HL-60 (cell line): ENCODE data around the gene DDC.
"Not testable (repeated sequence)": the region's sequence is repeated elsewhere in the genome, so short reads cannot be mapped to it uniquely, and the experiment has no call there.

Source experiments
- DNase-seq, 2 experiments: peaks; one replicate each; pipeline ENCODE4 v3.0.0-alpha.2; 2010 to 2020; ENCODE audit warnings: low read depth in 1 of 2, low spot score in 1 of 2
- H3K27ac ChIP-seq: fragments of 250-450 bp; sonication (Bioruptor Pico); replicated peaks from 2 replicates; pipeline ENCODE4 v1.5.1; 2020; ENCODE audit warnings: mild to moderate bottlenecking, moderate library complexity
- H3K27me3 ChIP-seq: fragments of 250-450 bp; sonication (Bioruptor Pico); 2 replicates; pipeline ENCODE4 v1.5.1; 2021; ENCODE audit warnings: mild to moderate bottlenecking, moderate library complexity; ENCODE audit not compliant: insufficient read depth, poor library complexity, severe bottlenecking
- H3K4me3 ChIP-seq: replicated peaks from 2 replicates; pipeline ENCODE4 v1.5.1; 2011; ENCODE audit warnings: mild to moderate bottlenecking, control low read depth, low read length; ENCODE audit not compliant: insufficient read depth
- GABPA ChIP-seq: IDR thresholded peaks from 2 replicates; pipeline ENCODE4 v1.6.1; 2012; ENCODE audit warnings: low read depth
- POLR2AphosphoS5 ChIP-seq: IDR thresholded peaks from 2 replicates; pipeline ENCODE4 v1.6.1; 2012; ENCODE audit warnings: low read depth
- REST ChIP-seq: IDR thresholded peaks from 2 replicates; pipeline ENCODE4 v1.6.1; 2012; ENCODE audit warnings: low read depth; ENCODE audit not compliant: insufficient replicate concordance
- SPI1 ChIP-seq: IDR thresholded peaks from 2 replicates; pipeline ENCODE4 v1.6.1; 2012; ENCODE audit warnings: low read depth, mild to moderate bottlenecking, borderline replicate concordance
- TF ChIP-seq, protein P1 (sequence below): IDR thresholded peaks from one replicate; pipeline ENCODE4 v1.5.1; 2011; ENCODE audit warnings: low read length, control low read depth, inconsistent platforms; ENCODE audit not compliant: insufficient read depth

DDC gene

GRCh38 chr7:50584793-50585408 lies 19.7 kb upstream of the DDC start:
- DNase-seq = no peak
- no peak overlapping the region for H3K27ac ChIP-seq

DNA sequence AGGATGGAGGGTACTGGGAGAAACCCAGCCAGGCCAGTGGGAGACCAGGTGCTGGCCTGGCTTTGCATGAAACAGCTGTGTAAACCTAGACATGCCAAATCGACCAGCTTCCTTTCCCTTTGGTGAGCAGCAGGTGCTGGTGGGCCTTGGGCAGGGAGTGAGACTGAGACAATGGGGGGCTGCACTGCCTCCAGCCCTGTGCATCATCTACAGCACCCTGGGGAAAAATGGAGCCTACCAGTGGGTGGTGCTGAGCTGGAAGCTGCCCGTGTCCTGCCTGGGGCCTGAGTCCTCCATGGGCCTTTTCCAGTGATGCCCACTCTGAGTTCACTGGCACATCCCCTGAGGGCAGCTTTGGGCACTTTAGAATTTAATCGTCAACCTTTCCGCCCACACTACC lies 19.2 kb upstream of the DDC start:
- Histone ChIP-seq H3K4me3 (no peak overlapping the region), H3K27ac (no peak overlapping the region), H3K27me3 (no peaks in the 10 kb centered on the region)
- DNase-seq = no peak
- no peak for TF ChIP-seq GABPA
- TF ChIP-seq, protein P1, sequence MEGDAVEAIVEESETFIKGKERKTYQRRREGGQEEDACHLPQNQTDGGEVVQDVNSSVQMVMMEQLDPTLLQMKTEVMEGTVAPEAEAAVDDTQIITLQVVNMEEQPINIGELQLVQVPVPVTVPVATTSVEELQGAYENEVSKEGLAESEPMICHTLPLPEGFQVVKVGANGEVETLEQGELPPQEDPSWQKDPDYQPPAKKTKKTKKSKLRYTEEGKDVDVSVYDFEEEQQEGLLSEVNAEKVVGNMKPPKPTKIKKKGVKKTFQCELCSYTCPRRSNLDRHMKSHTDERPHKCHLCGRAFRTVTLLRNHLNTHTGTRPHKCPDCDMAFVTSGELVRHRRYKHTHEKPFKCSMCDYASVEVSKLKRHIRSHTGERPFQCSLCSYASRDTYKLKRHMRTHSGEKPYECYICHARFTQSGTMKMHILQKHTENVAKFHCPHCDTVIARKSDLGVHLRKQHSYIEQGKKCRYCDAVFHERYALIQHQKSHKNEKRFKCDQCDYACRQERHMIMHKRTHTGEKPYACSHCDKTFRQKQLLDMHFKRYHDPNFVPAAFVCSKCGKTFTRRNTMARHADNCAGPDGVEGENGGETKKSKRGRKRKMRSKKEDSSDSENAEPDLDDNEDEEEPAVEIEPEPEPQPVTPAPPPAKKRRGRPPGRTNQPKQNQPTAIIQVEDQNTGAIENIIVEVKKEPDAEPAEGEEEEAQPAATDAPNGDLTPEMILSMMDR = no peak
- no peak for TF ChIP-seq REST
- no peak for TF ChIP-seq POLR2AphosphoS5
- no peak for TF ChIP-seq SPI1

More at GRCh38 chr7:50584793-50585408, 19.7 kb upstream of the DDC start:
- H3K4me3 ChIP-seq = no peak overlapping the region
- H3K27me3 ChIP-seq = no peaks in the 10 kb centered on the region
- TF ChIP-seq GABPA = no peak
- no peak for TF ChIP-seq SPI1
- TF ChIP-seq, protein P1 = no peak
- no peak for TF ChIP-seq REST
- TF ChIP-seq POLR2AphosphoS5 = no peak

- H3K27me3 ChIP-seq, H3K27ac ChIP-seq, H3K4me3 ChIP-seq, DNase-seq: not testable (repeated sequence)
These were observed 18.1 kb upstream of the DDC start for GRCh38 chr7:50583295-50583694.

DNA sequence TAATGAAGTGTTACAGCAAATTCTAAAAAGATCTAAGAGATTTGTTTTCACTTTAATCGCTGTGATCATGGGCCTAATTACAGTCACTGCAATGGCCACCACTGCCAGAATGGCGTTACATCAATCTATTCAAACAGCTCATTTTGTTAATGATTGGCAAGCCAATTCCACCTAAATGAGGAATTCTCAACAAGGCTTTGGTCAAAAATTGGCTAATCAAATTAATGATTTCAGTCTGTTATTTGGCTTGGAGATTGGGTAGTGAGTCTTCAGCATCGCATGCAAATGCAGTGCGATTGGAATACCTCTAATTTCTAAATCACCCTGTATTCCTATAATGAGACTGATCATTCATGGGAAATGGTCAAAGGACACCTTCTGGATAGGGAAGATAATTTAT lies 17.1 kb upstream of the DDC start:
- H3K27me3 ChIP-seq, DNase-seq, H3K4me3 ChIP-seq, H3K27ac ChIP-seq: not testable (repeated sequence)

- DNase-seq, H3K27me3 ChIP-seq, H3K4me3 ChIP-seq: not testable (repeated sequence)
These were observed 15.5 kb upstream of the DDC start for GRCh38 chr7:50580666-50581065.

More at GRCh38 chr7:50580666-50581065, 15.5 kb upstream of the DDC start:
- H3K27ac ChIP-seq = not testable (repeated sequence)
